ENCODE measurements around the gene ABCA2.

ABCA2 gene

DNA sequence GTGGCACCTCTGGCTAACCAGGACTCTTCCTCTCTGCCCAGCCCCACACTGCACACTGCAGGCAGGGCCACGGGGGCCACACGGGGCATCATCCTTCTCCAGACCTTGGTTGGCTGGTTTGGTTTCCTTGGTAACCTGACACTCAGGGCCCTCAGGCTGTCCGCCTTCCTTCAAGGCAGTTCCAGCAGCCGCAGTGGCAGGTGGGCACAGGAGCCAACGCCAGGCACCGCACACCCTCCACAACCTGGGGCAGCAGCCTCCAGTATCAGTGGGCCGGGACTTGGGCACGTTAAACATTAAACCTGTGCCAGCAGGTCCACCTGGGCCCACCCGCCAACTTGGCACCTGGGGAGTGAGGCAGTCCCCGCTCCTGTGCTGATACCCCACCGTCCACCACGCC is 16.0 kb upstream of the ABCA2 start:
- no peak overlapping the region for H3K4me3 ChIP-seq (replicated peaks in 1 of 2; ENCODE audit: low read depth in 2 of 2, low read length in 2 of 2)
- no peak for DNase-seq (ENCODE audit: low read depth in 2 of 2)
- TF ChIP-seq, protein P1, sequence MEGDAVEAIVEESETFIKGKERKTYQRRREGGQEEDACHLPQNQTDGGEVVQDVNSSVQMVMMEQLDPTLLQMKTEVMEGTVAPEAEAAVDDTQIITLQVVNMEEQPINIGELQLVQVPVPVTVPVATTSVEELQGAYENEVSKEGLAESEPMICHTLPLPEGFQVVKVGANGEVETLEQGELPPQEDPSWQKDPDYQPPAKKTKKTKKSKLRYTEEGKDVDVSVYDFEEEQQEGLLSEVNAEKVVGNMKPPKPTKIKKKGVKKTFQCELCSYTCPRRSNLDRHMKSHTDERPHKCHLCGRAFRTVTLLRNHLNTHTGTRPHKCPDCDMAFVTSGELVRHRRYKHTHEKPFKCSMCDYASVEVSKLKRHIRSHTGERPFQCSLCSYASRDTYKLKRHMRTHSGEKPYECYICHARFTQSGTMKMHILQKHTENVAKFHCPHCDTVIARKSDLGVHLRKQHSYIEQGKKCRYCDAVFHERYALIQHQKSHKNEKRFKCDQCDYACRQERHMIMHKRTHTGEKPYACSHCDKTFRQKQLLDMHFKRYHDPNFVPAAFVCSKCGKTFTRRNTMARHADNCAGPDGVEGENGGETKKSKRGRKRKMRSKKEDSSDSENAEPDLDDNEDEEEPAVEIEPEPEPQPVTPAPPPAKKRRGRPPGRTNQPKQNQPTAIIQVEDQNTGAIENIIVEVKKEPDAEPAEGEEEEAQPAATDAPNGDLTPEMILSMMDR (IDR thresholded peaks at IDR 0.05; ENCODE audit: low read depth, low read length), result no peak

DNA sequence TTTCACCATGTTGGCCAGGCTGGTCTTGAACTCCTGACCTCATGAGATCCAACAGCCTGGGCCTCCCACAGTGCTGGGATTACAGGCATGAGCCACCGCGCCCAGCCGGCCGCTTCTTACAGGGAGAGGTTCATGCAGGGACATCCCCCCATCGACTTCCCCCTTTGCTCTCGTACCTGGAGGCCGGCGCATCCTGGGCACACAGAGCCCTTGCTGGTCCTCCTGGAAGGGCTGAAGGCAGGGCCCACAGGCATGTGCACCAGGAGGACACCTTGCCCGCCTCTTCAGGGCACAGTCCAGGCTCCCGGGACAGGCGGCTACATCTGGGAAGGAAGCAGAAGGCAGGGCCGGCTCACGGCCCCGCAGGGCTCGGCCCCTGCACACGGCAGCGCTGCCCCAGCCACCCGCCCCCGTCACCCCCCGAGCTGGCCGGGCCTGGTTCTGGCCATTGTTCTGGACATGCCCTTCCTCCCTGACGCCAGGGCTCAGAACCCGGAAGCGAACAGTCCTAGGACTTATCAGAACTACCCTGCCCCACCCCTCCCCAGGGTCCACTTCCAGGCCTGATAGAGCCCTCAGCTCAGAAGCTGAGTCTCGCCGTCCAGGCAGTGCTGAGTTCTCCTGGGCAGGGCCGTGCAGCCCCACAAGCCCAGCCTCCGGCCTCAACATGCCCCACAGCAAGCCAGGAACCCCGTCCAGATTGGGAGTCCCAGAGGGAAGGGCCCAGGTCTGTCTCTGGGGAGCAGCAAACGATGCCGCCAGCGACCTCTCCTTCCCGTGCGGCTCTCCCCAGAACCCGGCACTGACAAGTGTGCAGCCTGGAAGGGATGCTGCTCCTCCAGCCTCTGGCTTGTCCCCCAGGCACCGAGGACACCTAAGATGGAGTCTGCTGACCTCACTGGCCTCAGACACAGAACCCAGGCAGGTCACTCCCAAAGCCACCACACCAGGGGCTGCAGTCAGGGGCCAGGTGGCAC is 15.0 kb upstream of the ABCA2 start:
- no peak overlapping the region for H3K4me3 ChIP-seq (replicated peaks in 1 of 2; ENCODE audit: low read depth in 2 of 2, low read length in 2 of 2)
- no peak for DNase-seq (ENCODE audit: low read depth in 2 of 2)
- TF ChIP-seq, protein P1 (IDR thresholded peaks at IDR 0.05; ENCODE audit: low read depth, low read length), result no peak

GRCh38 chr9:137041124-137041523 is 13.1 kb upstream of the ABCA2 start:
- DNase-seq (ENCODE audit: low read depth in 2 of 2), result no peak
- TF ChIP-seq, protein P1 (IDR thresholded peaks at IDR 0.05; ENCODE audit: low read depth, low read length), result no peak
- no peak overlapping the region for H3K4me3 ChIP-seq (replicated peaks in 1 of 2; ENCODE audit: low read depth in 2 of 2, low read length in 2 of 2)

DNA sequence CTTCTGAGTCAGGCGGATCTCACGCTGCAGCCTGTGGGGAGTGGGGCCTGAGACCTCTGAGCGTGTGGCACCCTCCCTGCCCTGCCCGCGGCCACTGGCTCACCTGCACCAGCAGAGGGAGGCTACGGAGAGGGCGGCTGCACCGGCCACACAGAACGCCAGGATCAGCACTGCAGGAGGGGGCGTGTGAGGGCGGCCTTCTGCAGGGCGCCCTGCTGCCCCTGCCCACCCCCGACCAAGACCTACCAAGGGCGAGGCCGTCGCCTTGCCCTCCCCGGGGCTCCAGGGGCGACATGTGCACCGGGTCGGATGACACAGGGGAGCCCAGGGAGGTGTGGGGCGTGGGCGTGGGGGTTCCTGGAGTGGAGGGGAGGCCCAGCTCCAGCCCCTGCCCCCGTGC is 12.5 kb upstream of the ABCA2 start:
- TF ChIP-seq, protein P1 (IDR thresholded peaks at IDR 0.05; ENCODE audit: low read depth, low read length), result no peak
- H3K4me3 ChIP-seq (replicated peaks in 1 of 2; ENCODE audit: low read depth in 2 of 2, low read length in 2 of 2), result no peak overlapping the region
- no peak for DNase-seq (ENCODE audit: low read depth in 2 of 2)

GRCh38 chr9:137039611-137040366 is 11.8 kb upstream of the ABCA2 start:
- H3K4me3 ChIP-seq (replicated peaks in 1 of 2; ENCODE audit: low read depth in 2 of 2, low read length in 2 of 2), result no peak overlapping the region
- TF ChIP-seq, protein P1 (IDR thresholded peaks at IDR 0.05; ENCODE audit: low read depth, low read length), result no peak
- no peak for DNase-seq (ENCODE audit: low read depth in 2 of 2)

DNA sequence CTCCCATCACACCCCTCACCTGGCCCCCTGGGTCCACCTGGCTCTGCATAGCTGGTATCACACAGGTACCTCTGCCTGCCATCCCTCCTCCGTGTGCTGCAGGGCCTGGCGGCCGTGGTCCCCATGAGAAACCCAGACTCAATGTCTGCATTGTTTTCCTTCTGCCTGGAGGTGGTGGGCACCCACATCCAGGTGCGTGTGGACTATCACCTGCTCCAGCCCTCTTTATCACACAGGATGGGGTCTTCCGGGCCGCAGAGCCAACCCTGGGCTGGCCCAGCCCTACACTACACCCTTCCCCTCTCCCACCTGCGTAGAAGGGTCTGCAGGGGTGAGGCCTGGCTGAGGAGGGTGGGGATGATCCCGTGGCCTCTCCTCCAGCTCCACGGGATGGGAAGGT is 10.9 kb upstream of the ABCA2 start:
- H3K4me3 ChIP-seq (replicated peaks in 1 of 2; ENCODE audit: low read depth in 2 of 2, low read length in 2 of 2), result no peak overlapping the region
- DNase-seq (ENCODE audit: low read depth in 2 of 2), result no peak
- TF ChIP-seq, protein P1 (IDR thresholded peaks at IDR 0.05; ENCODE audit: low read depth, low read length), result no peak

All from cardiac fibroblast (primary cell).